ENCODE results near the gene CTF1. TPM values are rescaled to one million over a fixed set of nuclear protein-coding genes. Genes with fewer than 3 reads are reported as not detected.

The CTF1 gene
- total RNA-seq, 1 donor from 2014 or later: 4.3 TPM

DNA sequence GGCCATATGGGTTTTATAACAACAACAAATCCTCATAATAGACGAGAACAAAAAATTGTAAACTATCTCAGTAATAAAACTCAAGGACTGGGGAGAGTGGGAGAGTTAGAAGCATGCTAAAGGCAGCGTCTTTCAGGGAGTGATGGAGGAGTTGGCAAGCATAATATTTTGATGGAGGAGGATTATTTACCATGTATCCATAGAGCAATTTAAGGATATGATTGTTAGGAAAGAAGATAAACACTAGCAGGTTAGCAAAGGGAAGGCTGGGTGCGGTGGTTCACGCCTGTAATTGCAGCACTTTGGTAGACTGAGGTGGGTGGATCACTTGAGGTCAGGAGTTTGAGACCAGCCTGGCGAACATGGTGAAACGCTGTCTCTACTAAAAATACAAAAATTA is 30.4 kb upstream of the CTF1 start:
- DNase-seq (ENCODE audit: low read depth): no peak
- TF ChIP-seq, protein P1, sequence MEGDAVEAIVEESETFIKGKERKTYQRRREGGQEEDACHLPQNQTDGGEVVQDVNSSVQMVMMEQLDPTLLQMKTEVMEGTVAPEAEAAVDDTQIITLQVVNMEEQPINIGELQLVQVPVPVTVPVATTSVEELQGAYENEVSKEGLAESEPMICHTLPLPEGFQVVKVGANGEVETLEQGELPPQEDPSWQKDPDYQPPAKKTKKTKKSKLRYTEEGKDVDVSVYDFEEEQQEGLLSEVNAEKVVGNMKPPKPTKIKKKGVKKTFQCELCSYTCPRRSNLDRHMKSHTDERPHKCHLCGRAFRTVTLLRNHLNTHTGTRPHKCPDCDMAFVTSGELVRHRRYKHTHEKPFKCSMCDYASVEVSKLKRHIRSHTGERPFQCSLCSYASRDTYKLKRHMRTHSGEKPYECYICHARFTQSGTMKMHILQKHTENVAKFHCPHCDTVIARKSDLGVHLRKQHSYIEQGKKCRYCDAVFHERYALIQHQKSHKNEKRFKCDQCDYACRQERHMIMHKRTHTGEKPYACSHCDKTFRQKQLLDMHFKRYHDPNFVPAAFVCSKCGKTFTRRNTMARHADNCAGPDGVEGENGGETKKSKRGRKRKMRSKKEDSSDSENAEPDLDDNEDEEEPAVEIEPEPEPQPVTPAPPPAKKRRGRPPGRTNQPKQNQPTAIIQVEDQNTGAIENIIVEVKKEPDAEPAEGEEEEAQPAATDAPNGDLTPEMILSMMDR (conservative IDR thresholded peaks at IDR 0.05; ENCODE audit: low read depth, low read length): no peak
- H3K4me3 ChIP-seq (ENCODE audit: low read depth, low read length): no peak overlapping the region

GRCh38 chr16:30867747-30868146 is 28.7 kb upstream of the CTF1 start:
- TF ChIP-seq, protein P1 (conservative IDR thresholded peaks at IDR 0.05; ENCODE audit: low read depth, low read length): peak; percentile 26
- H3K4me3 ChIP-seq (ENCODE audit: low read depth, low read length): no peak overlapping the region
- no peak for DNase-seq (ENCODE audit: low read depth)

DNA sequence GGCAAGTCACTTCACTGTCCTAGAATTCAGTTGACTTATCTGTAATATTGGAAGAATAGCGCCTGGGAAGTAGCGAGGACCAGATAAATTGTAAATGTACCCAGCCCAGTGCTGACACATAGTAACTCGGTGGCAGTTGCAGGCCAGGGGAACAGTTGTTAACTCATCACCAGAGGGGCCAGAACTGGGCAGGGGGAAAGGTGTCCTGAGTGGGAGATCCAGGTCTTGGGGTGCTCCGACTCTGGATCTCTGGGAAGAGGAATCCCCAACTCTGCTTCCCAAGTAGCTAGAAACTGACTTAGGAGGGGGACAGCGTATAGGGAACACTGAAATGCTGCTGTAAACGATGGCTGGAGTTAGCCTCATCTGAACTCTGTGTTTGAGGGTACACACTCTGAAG is 25.5 kb upstream of the CTF1 start:
- no peak overlapping the region for H3K4me3 ChIP-seq (ENCODE audit: low read depth, low read length)
- no peak for DNase-seq (ENCODE audit: low read depth)
- TF ChIP-seq, protein P1 (conservative IDR thresholded peaks at IDR 0.05; ENCODE audit: low read depth, low read length): no peak

DNA sequence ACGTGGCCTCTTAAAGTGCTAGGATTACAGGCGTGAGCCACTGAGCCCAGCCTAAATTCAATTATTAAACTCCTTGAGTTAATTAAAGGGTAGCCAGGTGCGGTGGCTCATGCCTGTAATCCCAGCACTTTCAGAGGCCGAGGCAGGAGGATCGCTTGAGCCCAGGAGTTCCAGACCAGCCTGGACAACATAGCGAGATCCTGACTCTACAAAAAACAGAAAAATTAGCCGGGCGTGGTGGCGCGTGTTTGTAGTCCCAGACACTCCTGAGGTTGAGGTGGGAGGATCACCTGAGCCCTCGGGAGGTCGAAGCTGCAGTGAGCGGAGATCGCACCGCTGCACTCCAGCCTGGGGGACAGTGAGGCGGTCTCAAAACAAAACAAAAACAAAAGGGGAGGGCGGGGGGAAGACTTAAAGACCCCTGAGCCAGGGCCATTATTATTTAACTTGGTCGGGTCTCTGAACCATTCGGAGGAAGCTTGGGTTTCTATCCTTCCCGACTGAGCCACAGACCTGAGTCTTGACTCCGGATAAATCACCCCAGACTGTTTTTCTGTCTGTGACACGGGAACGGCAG is 22.1 kb upstream of the CTF1 start:
- no peak for DNase-seq (ENCODE audit: low read depth)
- TF ChIP-seq, protein P1 (conservative IDR thresholded peaks at IDR 0.05; ENCODE audit: low read depth, low read length): no peak
- H3K4me3 ChIP-seq (ENCODE audit: low read depth, low read length): peak overlapping the region; percentile 72

DNA sequence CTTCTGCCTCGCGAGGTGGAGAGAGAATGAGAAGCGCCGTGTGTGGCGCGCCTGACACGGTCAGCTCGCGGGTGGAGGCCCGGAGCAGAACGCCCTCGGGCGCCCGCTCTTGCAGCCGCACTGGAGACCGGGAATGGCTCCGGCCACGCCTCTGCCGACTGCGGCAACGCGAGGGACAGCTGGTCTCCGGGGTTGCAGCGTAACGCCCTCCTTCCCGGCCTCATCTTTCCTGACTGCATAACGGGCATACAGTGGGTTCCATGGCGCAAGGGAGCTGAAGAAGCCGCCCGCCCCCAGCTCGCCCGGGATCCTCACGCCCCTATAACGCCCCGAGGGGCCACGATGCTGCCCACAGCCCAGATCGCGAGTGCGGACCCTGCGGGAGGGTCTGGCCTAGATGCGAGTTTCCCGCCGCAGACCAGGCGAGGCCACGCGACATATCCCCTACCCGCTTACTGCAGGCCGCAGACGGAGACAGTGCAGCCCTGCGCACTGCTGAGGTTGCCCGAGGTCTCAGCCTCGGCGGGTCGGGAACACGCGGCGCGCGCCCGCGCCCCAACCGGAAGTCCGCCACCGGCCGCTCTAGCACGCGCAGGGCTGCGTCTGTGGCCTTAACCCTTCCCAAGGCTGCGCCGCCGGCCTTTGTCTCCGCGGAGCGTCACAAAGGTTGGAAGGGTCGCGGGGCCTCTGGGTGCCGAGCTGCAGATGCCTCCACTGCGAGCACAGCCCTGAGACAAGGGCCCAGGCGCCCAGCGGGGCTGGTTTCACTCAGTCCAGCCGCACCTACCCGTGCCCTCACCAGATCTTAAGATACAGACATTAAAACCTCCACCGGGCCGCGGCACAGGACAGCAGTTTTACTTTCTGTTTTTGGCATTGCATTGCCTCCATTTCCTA is 21.3 kb upstream of the CTF1 start:
- no peak for DNase-seq (ENCODE audit: low read depth)
- peak overlapping the region; percentile 72 for H3K4me3 ChIP-seq (ENCODE audit: low read depth, low read length)
- TF ChIP-seq, protein P1 (conservative IDR thresholded peaks at IDR 0.05; ENCODE audit: low read depth, low read length): no peak

GRCh38 chr16:30875871-30876801 is 20.3 kb upstream of the CTF1 start:
- peak overlapping the region; percentile 72 for H3K4me3 ChIP-seq (ENCODE audit: low read depth, low read length)
- TF ChIP-seq, protein P1 (conservative IDR thresholded peaks at IDR 0.05; ENCODE audit: low read depth, low read length): no peak
- no peak for DNase-seq (ENCODE audit: low read depth)
